Ishikawa (cell line): Measurements from ENCODE around the gene DPEP1.

Experiments
- CEBPB ChIP-seq: IDR thresholded peaks from 2 replicates; pipeline ENCODE4 v1.6.1; 2012
- CREB1 ChIP-seq: IDR thresholded peaks from 2 replicates; pipeline ENCODE4 v1.6.1; 2012; ENCODE audit warnings: low read depth
- EGR1 ChIP-seq: IDR thresholded peaks from 2 replicates; pipeline ENCODE4 v1.6.1; 2012
- EP300 ChIP-seq: IDR thresholded peaks from 2 replicates; pipeline ENCODE4 v1.6.1; 2012; ENCODE audit warnings: borderline replicate concordance
- FOXM1 ChIP-seq: IDR thresholded peaks from 2 replicates; pipeline ENCODE4 v1.6.1; 2012; ENCODE audit warnings: low read depth, borderline replicate concordance
- NFIC ChIP-seq: IDR thresholded peaks from 2 replicates; pipeline ENCODE4 v1.6.1; 2012
- RAD21 ChIP-seq: IDR thresholded peaks from 2 replicates; pipeline ENCODE4 v1.6.1; 2012; ENCODE audit warnings: low read depth
- TAF1 ChIP-seq: IDR thresholded peaks from 2 replicates; pipeline ENCODE4 v1.6.1; 2012; ENCODE audit warnings: low read depth, mild to moderate bottlenecking
- TCF12 ChIP-seq: IDR thresholded peaks from 2 replicates; pipeline ENCODE4 v1.6.1; 2012; ENCODE audit warnings: low read depth
- TEAD4 ChIP-seq: IDR thresholded peaks from 2 replicates; pipeline ENCODE4 v1.6.1; 2012
- YY1 ChIP-seq: IDR thresholded peaks from 2 replicates; pipeline ENCODE4 v1.6.1; 2012; ENCODE audit warnings: low read depth
- ZBTB7A ChIP-seq: IDR thresholded peaks from 2 replicates; pipeline ENCODE4 v1.6.1; 2012; ENCODE audit warnings: low read depth
- TF ChIP-seq, protein P1 (sequence below): IDR thresholded peaks from 2 replicates; pipeline ENCODE4 v1.6.1; 2012; ENCODE audit warnings: low read depth, mild to moderate bottlenecking
- TF ChIP-seq, protein P2 (sequence below): IDR thresholded peaks from 2 replicates; pipeline ENCODE4 v1.6.1; 2012
- TF ChIP-seq, protein P3 (sequence below): IDR thresholded peaks from 2 replicates; pipeline ENCODE4 v1.6.1; 2012

Gene DPEP1

DNA sequence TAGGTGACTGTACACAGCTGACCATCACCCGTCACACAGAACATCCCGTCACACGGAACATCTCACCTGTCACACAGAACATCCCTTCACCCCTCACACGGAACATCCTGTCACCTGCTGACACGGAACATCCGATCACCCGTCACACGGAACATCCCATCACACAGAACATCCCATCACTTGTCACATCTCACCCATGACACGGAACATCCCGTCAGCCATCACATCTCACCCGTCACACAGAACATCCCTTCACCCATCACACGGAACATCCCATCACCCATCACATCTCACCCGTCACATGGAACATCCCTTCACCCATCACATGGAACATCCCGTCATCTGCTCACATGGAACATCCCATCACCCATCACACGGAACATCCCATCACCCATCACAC lies 34.1 kb upstream of the DPEP1 start:
- TF ChIP-seq TAF1, result no peak
- TF ChIP-seq, protein P1, sequence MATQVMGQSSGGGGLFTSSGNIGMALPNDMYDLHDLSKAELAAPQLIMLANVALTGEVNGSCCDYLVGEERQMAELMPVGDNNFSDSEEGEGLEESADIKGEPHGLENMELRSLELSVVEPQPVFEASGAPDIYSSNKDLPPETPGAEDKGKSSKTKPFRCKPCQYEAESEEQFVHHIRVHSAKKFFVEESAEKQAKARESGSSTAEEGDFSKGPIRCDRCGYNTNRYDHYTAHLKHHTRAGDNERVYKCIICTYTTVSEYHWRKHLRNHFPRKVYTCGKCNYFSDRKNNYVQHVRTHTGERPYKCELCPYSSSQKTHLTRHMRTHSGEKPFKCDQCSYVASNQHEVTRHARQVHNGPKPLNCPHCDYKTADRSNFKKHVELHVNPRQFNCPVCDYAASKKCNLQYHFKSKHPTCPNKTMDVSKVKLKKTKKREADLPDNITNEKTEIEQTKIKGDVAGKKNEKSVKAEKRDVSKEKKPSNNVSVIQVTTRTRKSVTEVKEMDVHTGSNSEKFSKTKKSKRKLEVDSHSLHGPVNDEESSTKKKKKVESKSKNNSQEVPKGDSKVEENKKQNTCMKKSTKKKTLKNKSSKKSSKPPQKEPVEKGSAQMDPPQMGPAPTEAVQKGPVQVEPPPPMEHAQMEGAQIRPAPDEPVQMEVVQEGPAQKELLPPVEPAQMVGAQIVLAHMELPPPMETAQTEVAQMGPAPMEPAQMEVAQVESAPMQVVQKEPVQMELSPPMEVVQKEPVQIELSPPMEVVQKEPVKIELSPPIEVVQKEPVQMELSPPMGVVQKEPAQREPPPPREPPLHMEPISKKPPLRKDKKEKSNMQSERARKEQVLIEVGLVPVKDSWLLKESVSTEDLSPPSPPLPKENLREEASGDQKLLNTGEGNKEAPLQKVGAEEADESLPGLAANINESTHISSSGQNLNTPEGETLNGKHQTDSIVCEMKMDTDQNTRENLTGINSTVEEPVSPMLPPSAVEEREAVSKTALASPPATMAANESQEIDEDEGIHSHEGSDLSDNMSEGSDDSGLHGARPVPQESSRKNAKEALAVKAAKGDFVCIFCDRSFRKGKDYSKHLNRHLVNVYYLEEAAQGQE, result no peak
- no peak for TF ChIP-seq NFIC
- TF ChIP-seq CEBPB, result no peak
- TF ChIP-seq, protein P2, sequence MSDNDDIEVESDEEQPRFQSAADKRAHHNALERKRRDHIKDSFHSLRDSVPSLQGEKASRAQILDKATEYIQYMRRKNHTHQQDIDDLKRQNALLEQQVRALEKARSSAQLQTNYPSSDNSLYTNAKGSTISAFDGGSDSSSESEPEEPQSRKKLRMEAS, result no peak
- no peak for TF ChIP-seq TEAD4
- no peak for TF ChIP-seq ZBTB7A
- TF ChIP-seq RAD21, result no peak
- TF ChIP-seq FOXM1, result no peak
- TF ChIP-seq TCF12, result no peak
- TF ChIP-seq, protein P3, sequence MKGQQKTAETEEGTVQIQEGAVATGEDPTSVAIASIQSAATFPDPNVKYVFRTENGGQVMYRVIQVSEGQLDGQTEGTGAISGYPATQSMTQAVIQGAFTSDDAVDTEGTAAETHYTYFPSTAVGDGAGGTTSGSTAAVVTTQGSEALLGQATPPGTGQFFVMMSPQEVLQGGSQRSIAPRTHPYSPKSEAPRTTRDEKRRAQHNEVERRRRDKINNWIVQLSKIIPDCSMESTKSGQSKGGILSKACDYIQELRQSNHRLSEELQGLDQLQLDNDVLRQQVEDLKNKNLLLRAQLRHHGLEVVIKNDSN, result no peak
- TF ChIP-seq YY1, result no peak
- no peak for TF ChIP-seq CREB1
- no peak for TF ChIP-seq EGR1
- no peak for TF ChIP-seq EP300

DNA sequence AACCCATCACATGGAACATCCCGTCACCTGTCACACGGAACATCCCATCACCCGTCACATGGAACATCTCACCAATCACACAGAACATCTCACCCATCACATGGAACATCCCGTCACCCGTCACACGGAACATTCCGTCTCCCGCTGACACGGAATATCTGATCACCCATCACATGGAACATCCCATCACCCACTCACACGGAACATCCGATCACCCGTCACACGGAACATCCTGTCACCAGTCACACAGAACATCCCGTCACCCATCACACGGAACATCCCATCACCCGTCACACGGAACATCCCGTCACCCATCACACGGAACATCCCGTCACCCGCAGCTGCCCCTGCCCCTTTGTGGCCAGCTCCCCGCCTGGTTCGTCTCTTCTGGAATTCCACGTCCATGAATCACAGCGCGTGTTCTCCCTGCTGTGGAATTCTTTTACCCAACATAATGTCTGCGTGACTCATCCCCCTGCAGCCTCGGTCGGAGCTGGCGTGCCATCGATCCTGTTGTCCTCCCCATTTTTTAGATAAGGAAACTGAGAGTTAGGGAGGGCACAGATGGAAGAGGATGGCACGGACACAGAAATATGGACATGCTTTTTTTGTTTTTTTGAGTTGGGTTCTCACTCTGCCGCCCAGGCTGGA lies 32.3 kb upstream of the DPEP1 start:
- no peak for TF ChIP-seq YY1
- peak; percentile 71; the same call in 1 of the 2 replicates for TF ChIP-seq TEAD4

DNA sequence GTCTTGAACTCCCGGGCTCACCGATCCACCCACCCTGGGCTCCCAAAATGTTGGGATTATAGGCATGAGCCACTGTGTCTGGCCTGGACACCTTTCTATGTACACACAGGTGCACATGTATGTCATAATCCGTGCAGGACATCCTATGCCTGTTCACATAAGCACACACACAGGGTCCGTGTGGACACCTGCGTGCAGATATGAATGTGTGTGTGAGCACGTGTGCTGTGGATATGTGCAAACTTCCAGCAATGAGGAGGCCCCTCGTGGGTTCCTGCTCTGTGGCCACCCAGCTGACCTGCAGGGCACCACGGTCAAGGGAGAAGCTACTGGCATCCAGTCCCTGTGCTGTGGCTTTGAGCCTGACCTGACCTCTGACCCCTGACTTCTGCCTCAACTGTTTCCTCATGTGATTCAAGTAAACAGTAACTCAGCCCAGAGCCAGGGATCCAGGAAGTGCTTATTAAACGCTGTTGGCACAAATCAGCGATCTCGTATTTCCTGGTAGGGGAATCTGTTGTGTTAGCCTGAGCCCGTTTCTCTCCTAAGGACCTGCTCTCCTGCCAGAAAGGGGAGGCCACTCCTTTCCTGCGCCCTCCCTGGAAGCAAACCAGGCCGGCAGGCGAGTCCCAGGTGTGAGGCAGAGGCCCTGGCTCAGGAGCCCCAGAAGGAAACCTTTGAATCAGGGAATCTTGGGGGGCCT lies 31.4 kb upstream of the DPEP1 start:
- TF ChIP-seq FOXM1, result no peak
- no peak for TF ChIP-seq CEBPB
- TF ChIP-seq, protein P3, result no peak
- TF ChIP-seq RAD21, result no peak
- TF ChIP-seq EGR1, result no peak
- TF ChIP-seq TCF12, result no peak
- TF ChIP-seq NFIC, result no peak
- TF ChIP-seq, protein P2, result no peak

DNA sequence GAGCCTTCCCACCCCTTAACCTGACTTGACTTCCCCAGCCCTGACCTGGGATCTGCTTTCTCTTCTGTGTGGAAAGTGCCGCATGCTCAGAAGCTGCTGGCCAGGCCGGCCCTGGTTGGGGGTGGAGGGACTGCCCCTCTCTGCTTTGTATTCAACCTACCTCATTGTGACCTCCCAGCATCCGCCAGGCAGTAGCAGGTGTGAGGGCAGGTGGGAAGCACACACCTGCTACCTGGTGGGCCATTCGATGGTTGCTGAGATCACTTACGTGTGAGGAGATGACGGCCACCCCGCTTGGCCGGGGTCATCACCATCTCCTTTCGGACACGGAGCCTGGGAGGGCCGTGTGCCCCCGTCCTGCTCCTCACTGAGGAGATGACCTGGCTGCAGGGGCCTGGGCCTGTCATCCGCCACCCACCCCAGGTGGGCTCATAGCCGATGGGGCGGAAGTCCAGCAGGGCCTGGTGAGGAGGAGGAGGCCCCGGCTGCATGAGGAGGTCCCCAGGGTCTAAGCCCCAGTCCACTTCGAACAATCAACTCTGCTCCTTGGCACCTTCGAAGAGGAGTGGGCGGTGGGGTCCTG lies 30.7 kb upstream of the DPEP1 start:
- TF ChIP-seq CREB1 (no peak), CEBPB (no peak), YY1 (no peak), RAD21 (no peak), FOXM1 (no peak), EGR1 (no peak), TAF1 (no peak), NFIC (no peak), TCF12 (no peak), TEAD4 (no peak), ZBTB7A (no peak)
- TF ChIP-seq, protein P1, result no peak
- TF ChIP-seq, protein P2, result no peak
- TF ChIP-seq, protein P3, result no peak

DNA sequence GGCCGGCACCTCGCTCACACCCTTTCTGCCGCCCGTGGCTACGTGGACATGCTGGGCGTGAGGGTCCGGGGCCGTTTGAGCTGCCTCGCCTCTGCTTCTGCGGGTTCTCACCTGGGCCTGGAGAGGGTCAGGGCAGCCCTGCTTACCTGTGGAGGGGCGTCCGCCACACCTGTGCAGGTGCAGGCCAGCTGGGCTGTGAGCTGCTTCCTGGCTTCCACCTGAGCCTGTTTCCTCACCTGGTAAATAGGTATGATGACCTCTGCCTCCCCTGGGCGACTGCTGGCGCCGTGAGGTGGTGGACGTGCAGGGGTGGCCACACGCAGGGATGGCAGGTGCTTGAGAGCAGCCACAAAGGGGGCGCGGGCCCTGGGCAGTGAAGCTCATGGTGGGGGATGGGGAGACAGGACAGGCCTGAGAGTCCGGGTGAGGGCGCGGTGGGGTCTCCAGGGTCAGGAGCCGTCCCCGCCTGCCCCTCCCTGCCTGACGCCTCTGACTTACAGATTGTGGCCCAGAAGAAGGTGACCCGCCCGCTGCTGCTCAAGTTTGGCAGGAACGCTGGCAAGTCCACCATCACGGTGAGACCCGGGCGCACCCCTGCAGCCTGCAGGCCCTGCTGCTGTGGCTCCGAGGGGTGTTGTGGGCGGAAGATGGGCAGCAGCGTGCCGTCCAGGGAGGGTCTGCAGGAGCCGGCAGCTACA lies 30.1 kb upstream of the DPEP1 start:
- no peak for TF ChIP-seq ZBTB7A
- TF ChIP-seq, protein P1, result no peak
- TF ChIP-seq RAD21, result no peak
- TF ChIP-seq FOXM1, result no peak
- no peak for TF ChIP-seq NFIC
- no peak for TF ChIP-seq EP300
- TF ChIP-seq, protein P3, result no peak
- TF ChIP-seq EGR1, result no peak
- no peak for TF ChIP-seq TEAD4
- no peak for TF ChIP-seq CEBPB
- TF ChIP-seq YY1, result no peak
- TF ChIP-seq, protein P2, result no peak
- TF ChIP-seq TAF1, result no peak
- no peak for TF ChIP-seq TCF12
- no peak for TF ChIP-seq CREB1
